ENCODE measurements around the gene ARRB1. TPM values are rescaled to one million over a fixed set of nuclear protein-coding genes. Genes with fewer than 3 reads are reported as not detected.

The ARRB1 gene
- total RNA-seq, 1 experiment from 2014 or later: 90.1 TPM

DNA sequence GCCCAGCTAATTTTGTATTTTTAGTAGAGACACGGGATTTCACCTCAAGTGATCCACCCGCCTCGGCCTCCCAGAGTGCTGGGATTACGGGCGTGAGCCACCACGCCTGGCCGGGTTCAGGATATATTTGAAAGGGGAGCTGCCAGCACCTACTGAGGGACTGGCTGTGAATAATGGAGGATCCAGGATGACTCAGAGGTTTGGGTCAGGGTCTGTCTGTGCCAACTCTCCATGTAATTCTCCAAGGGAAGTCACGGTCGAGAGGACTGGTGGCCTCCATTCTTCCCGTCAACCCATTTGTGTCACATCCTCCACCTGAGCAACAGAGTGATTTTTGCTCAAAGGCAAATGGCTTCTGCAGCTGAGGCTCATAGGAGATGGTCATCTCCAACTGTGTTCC lies 3.6 kb upstream of the ARRB1 start:
- TF ChIP-seq ZNF138 (CRISPR knock-in tag; conservative IDR thresholded peaks at IDR 0.05): no peak
- TF ChIP-seq ESRRA (CRISPR knock-in tag; IDR thresholded peaks at IDR 0.05; ENCODE audit: borderline replicate concordance): no peak
- no peak for TF ChIP-seq NR1H2 (CRISPR knock-in tag; IDR thresholded peaks at IDR 0.05)
- TF ChIP-seq TP53 (CRISPR knock-in tag; IDR thresholded peaks at IDR 0.05): no peak
- no peak for TF ChIP-seq ZNF219 (CRISPR knock-in tag; IDR thresholded peaks at IDR 0.05; ENCODE audit: borderline replicate concordance)
- TF ChIP-seq NFYB (CRISPR knock-in tag; conservative IDR thresholded peaks at IDR 0.05; ENCODE audit: low read depth): no peak
- TF ChIP-seq JAZF1 (CRISPR knock-in tag; IDR thresholded peaks at IDR 0.05): no peak
- no peak for TF ChIP-seq SMAD4 (CRISPR knock-in tag; IDR thresholded peaks at IDR 0.05)
- no peak for TF ChIP-seq JUN (CRISPR knock-in tag; IDR thresholded peaks at IDR 0.05)
- TF ChIP-seq, protein P1, sequence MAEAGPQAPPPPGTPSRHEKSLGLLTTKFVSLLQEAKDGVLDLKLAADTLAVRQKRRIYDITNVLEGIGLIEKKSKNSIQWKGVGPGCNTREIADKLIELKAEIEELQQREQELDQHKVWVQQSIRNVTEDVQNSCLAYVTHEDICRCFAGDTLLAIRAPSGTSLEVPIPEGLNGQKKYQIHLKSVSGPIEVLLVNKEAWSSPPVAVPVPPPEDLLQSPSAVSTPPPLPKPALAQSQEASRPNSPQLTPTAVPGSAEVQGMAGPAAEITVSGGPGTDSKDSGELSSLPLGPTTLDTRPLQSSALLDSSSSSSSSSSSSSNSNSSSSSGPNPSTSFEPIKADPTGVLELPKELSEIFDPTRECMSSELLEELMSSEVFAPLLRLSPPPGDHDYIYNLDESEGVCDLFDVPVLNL (CRISPR knock-in tag; IDR thresholded peaks at IDR 0.05; ENCODE audit: borderline replicate concordance, low read depth): no peak
- TF ChIP-seq, protein P2, sequence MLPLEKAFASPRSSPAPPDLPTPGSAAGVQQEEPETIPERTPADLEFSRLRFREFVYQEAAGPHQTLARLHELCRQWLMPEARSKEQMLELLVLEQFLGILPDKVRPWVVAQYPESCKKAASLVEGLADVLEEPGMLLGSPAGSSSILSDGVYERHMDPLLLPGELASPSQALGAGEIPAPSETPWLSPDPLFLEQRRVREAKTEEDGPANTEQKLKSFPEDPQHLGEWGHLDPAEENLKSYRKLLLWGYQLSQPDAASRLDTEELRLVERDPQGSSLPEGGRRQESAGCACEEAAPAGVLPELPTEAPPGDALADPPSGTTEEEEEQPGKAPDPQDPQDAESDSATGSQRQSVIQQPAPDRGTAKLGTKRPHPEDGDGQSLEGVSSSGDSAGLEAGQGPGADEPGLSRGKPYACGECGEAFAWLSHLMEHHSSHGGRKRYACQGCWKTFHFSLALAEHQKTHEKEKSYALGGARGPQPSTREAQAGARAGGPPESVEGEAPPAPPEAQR (CRISPR knock-in tag; IDR thresholded peaks at IDR 0.05): no peak
- TF ChIP-seq ZNF396 (CRISPR knock-in tag; IDR thresholded peaks at IDR 0.05; ENCODE audit: borderline replicate concordance): no peak
- TF ChIP-seq, protein P3, sequence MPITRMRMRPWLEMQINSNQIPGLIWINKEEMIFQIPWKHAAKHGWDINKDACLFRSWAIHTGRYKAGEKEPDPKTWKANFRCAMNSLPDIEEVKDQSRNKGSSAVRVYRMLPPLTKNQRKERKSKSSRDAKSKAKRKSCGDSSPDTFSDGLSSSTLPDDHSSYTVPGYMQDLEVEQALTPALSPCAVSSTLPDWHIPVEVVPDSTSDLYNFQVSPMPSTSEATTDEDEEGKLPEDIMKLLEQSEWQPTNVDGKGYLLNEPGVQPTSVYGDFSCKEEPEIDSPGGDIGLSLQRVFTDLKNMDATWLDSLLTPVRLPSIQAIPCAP (CRISPR knock-in tag; IDR thresholded peaks at IDR 0.05): no peak
- TF ChIP-seq MXD4 (CRISPR knock-in tag; IDR thresholded peaks at IDR 0.05; ENCODE audit: borderline replicate concordance): no peak
- TF ChIP-seq, protein P4, sequence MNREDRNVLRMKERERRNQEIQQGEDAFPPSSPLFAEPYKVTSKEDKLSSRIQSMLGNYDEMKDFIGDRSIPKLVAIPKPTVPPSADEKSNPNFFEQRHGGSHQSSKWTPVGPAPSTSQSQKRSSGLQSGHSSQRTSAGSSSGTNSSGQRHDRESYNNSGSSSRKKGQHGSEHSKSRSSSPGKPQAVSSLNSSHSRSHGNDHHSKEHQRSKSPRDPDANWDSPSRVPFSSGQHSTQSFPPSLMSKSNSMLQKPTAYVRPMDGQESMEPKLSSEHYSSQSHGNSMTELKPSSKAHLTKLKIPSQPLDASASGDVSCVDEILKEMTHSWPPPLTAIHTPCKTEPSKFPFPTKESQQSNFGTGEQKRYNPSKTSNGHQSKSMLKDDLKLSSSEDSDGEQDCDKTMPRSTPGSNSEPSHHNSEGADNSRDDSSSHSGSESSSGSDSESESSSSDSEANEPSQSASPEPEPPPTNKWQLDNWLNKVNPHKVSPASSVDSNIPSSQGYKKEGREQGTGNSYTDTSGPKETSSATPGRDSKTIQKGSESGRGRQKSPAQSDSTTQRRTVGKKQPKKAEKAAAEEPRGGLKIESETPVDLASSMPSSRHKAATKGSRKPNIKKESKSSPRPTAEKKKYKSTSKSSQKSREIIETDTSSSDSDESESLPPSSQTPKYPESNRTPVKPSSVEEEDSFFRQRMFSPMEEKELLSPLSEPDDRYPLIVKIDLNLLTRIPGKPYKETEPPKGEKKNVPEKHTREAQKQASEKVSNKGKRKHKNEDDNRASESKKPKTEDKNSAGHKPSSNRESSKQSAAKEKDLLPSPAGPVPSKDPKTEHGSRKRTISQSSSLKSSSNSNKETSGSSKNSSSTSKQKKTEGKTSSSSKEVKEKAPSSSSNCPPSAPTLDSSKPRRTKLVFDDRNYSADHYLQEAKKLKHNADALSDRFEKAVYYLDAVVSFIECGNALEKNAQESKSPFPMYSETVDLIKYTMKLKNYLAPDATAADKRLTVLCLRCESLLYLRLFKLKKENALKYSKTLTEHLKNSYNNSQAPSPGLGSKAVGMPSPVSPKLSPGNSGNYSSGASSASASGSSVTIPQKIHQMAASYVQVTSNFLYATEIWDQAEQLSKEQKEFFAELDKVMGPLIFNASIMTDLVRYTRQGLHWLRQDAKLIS (CRISPR knock-in tag; IDR thresholded peaks at IDR 0.05; ENCODE audit: borderline replicate concordance): no peak
- TF ChIP-seq CREB1 (CRISPR knock-in tag; IDR thresholded peaks at IDR 0.05): no peak
- no peak for TF ChIP-seq ZBTB21 (CRISPR knock-in tag; IDR thresholded peaks at IDR 0.05; ENCODE audit: borderline replicate concordance)
- TF ChIP-seq, protein P5, sequence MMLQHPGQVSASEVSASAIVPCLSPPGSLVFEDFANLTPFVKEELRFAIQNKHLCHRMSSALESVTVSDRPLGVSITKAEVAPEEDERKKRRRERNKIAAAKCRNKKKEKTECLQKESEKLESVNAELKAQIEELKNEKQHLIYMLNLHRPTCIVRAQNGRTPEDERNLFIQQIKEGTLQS (CRISPR knock-in tag; conservative IDR thresholded peaks at IDR 0.05): no peak
- CTCF ChIA-PET: no interaction called here
- no peaks in the 10 kb centered on the region for H3K36me3 Mint-ChIP-seq
- no peak for ATAC-seq
- H3K4me3 Mint-ChIP-seq: no peak overlapping the region
- DNase-seq (ENCODE audit: low spot score): no peak
- H3K9me3 Mint-ChIP-seq: no peaks in the 10 kb centered on the region
- no peak overlapping the region for H3K27ac Mint-ChIP-seq
- H3K4me1 Mint-ChIP-seq: peaks cover 27% of the 10 kb centered on the region
- POLR2A ChIA-PET: no interaction called here
- peaks cover 8% of the 10 kb centered on the region for H3K27me3 Mint-ChIP-seq (ENCODE audit: low read depth)

DNA sequence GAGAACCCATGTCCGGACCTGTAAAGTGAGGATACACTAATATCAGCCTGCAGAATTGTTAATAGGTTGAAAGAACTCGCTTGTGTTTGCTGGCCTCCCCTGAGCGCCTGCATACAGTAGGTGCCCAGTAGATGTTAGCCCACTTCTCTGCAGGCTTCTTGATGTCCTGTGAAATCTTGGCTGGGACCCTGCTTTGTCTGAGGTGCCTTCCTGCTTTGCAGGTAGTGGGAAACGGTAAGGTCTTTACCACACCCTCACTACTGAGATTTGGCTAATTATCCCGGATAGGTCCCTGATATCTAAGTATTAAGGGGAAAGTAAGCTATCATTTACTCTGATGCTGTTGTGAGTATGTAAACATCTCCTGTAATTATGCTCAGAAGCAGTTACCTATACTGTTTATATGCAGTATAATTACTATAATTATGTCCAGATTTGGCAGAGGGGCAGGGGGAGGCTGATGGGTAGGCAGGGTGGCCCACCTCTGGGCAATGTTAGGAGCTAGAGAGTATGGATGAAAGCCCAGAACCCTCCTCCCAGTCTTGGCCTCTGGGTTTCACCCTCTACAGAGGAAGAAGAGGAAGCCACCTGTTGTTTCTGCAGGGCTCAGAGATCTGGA lies 1.2 kb upstream of the ARRB1 start:
- peak overlapping the region; percentile 73 for H3K4me3 Mint-ChIP-seq
- peaks cover 5% of the 10 kb centered on the region; the same call in 1 of the 2 replicates for H3K36me3 Mint-ChIP-seq
- DNase-seq (ENCODE audit: low spot score) (no peak), ATAC-seq (no peak)
- H3K4me1 Mint-ChIP-seq: peaks cover 51% of the 10 kb centered on the region
- H3K9me3 Mint-ChIP-seq: no peaks in the 10 kb centered on the region
- peak overlapping the region; percentile 30 for H3K27ac Mint-ChIP-seq
- H3K27me3 Mint-ChIP-seq (ENCODE audit: low read depth): peaks cover 8% of the 10 kb centered on the region
- CTCF ChIA-PET: interaction anchor here (0.7 to 6.9 kb wide), 13 partner anchors 10 to 245 kb away, joined by 3 to 34 read pairs (median 5); no protein-coding TSS in a partner anchor
- POLR2A ChIA-PET: interaction anchor here (0.9 to 1.1 kb wide), 2 partner anchors 12 to 72 kb away, joined by 3 to 4 read pairs; no protein-coding TSS in a partner anchor
- TF ChIP-seq, protein P6, sequence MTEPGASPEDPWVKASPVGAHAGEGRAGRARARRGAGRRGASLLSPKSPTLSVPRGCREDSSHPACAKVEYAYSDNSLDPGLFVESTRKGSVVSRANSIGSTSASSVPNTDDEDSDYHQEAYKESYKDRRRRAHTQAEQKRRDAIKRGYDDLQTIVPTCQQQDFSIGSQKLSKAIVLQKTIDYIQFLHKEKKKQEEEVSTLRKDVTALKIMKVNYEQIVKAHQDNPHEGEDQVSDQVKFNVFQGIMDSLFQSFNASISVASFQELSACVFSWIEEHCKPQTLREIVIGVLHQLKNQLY (CRISPR knock-in tag; IDR thresholded peaks at IDR 0.05): no peak
- TF ChIP-seq, protein P7, sequence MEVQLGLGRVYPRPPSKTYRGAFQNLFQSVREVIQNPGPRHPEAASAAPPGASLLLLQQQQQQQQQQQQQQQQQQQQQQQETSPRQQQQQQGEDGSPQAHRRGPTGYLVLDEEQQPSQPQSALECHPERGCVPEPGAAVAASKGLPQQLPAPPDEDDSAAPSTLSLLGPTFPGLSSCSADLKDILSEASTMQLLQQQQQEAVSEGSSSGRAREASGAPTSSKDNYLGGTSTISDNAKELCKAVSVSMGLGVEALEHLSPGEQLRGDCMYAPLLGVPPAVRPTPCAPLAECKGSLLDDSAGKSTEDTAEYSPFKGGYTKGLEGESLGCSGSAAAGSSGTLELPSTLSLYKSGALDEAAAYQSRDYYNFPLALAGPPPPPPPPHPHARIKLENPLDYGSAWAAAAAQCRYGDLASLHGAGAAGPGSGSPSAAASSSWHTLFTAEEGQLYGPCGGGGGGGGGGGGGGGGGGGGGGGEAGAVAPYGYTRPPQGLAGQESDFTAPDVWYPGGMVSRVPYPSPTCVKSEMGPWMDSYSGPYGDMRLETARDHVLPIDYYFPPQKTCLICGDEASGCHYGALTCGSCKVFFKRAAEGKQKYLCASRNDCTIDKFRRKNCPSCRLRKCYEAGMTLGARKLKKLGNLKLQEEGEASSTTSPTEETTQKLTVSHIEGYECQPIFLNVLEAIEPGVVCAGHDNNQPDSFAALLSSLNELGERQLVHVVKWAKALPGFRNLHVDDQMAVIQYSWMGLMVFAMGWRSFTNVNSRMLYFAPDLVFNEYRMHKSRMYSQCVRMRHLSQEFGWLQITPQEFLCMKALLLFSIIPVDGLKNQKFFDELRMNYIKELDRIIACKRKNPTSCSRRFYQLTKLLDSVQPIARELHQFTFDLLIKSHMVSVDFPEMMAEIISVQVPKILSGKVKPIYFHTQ (CRISPR knock-in tag; IDR thresholded peaks at IDR 0.05): no peak
